Right lobe of liver (tissue), 6 donors: ENCODE measurements around the gene ADAM12. TPM values are rescaled to one million over a fixed set of nuclear protein-coding genes. Genes with fewer than 3 reads are reported as not detected.
"Not testable (repeated sequence)": the region's sequence is repeated elsewhere in the genome, so short reads cannot be mapped to it uniquely, and the experiment has no call there.

Source experiments
- ATAC-seq, 4 donors: fragments of 200-7000 bp; cut with Tn5 transposase; one replicate each; pipeline ENCODE4 v1.9.1; 2020; ENCODE audit warnings: mild to moderate bottlenecking in 4 of 4, moderate library complexity in 4 of 4
- DNase-seq, 3 donors: peaks; one replicate each; pipeline ENCODE4 v3.0.0-alpha.2; 2020
- H3K27ac ChIP-seq, 3 donors: fragments of 200-600 bp; one replicate each; pipeline ENCODE4 v1.8.0; 2022
- H3K27me3 ChIP-seq, 2 donors: fragments of 200-600 bp; one replicate each; pipeline ENCODE4 v1.8.0; 2022
- H3K36me3 ChIP-seq, 4 donors: fragments of 200-600 bp; sonication (generic) in 1 of 4; one replicate each; pipeline versions ENCODE4 v1.5.1 to v1.8.0; 2017 to 2022; ENCODE audit warnings: control low read depth in 1 of 4
- H3K4me1 ChIP-seq, 4 donors: fragments of 200-600 bp; sonication (generic) in 1 of 4; one replicate each; pipeline versions ENCODE4 v1.5.1 to v1.8.0; 2017 to 2022; ENCODE audit warnings: control low read depth in 1 of 4
- H3K4me3 ChIP-seq, 3 donors: fragments of 200-600 bp; one replicate each; pipeline ENCODE4 v1.8.0; 2022
- H3K9me3 ChIP-seq, 4 donors: fragments of 200-600 bp; sonication (generic) in 1 of 4; one replicate each; pipeline versions ENCODE4 v1.5.1 to v1.8.0; 2017 to 2022; ENCODE audit warnings: control low read depth in 1 of 4
- POLR2A ChIP-seq: fragments of 450-650 bp; IDR thresholded peaks from one replicate; pipeline ENCODE4 v1.6.1; 2017; ENCODE audit warnings: antibody characterized with exemption, mild to moderate bottlenecking
- WGBS: methylation state at CpG from one replicate; pipeline ENCODE4 v1.1.6; 2018; ENCODE audit warnings: low coverage, low lambda C conversion rate; ENCODE audit not compliant: insufficient coverage; ENCODE audit errors: missing lambda C conversion rate; 5-methylcytosine and 5-hydroxymethylcytosine counted together
- intact Hi-C, 2 donors: fragments of 100-400 bp; cut with DNase I; formaldehyde crosslinking; loops; one replicate each; pipeline versions ENCODE4 v1.11.2 to v1.14.1; 2022
- total RNA-seq, 6 experiments: library from RNA; depleted of rRNA in 2 of 6; stranded (reverse); fragments of >200 nt in 2 of 6; fragmentation: NEBNext Ultra II Directional in 3 of 6; extraction: Animal tissue kit (Norgen Biotek cat#: 25700) in 3 of 6; gene quantifications; one replicate each; pipeline versions ENCODE4 v1.1.0 to v1.2.4, GENCODE V29; 2016 to 2023
- TF ChIP-seq, protein P1 (sequence below), 4 donors: fragments of 200-600 bp in 3 of 4; fragments of 450-650 bp in 1 of 4; IDR thresholded peaks; one replicate each; pipeline versions ENCODE4 v1.5.1 to v1.8.0; 2016 to 2022; ENCODE audit warnings: antibody characterized with exemption in 4 of 4, mild to moderate bottlenecking in 2 of 4
- donor health status: DM: no; HTN: yes; CAD: no.
- donor health status: DM: no; HTN: no; CAD: no.
- donor health status: DM: no; HTN: no; CAD: no.
- donor health status: DM: no; HTN: yes; CAD: no.
- donor health status: DM: no; HTN: yes; CAD: no.

Gene ADAM12
- total RNA-seq, 6 experiments from 2014 or later: 0.06 to 1.3 (median 0.48) TPM; not detected in 2

DNA sequence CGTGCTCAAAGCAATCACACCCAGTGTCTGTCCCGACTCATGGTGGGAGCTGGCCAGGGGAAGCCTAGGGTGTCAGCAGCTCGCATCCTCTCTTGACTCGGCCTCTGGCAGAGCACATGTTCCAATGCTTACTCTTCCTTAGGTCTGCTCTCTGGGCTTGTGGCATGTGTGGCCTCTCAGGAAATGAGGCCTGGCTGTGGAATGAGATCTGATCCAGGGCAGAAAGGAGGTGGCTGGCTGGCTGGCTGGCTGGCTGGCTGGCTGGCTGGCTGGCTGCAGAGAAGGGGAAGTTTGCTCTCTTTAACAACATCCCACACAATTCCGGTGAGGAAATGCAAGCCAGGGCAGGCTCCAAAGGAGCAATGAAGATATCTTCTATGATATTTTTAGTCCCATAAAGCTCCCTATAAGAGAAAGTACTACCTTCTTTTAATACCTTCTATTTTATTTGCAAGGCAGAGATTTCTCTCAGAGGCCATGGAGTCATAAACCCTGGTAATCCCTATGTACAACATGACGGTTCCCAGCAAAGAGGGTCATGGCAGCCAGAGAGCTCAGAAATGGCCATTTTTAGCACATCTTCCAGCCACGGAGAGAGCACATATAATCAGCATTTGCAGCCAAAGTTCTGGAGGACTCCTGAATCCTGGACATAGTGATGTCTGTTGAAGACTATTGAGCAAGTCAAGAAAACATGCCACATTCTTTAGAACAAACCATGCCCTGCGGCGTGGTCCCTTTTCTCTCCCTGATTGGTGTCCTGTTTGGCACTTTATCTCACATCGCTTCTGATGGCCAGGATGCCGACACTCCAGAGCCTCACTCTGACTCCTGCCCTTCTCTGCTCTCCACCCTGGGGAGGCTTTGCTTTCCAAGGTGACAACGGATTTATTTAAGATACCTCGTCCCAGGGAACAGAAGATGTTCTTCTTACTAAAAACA, 338.2 kb downstream of the ADAM12 start:
- Histone ChIP-seq H3K27ac (peak overlapping the region in 1 of 3 donors; percentile 16), H3K4me1 (no peaks in the 10 kb centered on the region), H3K36me3 (no peaks in the 10 kb centered on the region), H3K27me3 (no peaks in the 10 kb centered on the region), H3K9me3 (no peaks in the 10 kb centered on the region), H3K4me3 (no peak overlapping the region)
- ATAC-seq: peak; percentile 72 to 85 (median 80)
- WGBS: 45% methylated on average over 12 of the region's 13 CpGs
- TF ChIP-seq, protein P1, sequence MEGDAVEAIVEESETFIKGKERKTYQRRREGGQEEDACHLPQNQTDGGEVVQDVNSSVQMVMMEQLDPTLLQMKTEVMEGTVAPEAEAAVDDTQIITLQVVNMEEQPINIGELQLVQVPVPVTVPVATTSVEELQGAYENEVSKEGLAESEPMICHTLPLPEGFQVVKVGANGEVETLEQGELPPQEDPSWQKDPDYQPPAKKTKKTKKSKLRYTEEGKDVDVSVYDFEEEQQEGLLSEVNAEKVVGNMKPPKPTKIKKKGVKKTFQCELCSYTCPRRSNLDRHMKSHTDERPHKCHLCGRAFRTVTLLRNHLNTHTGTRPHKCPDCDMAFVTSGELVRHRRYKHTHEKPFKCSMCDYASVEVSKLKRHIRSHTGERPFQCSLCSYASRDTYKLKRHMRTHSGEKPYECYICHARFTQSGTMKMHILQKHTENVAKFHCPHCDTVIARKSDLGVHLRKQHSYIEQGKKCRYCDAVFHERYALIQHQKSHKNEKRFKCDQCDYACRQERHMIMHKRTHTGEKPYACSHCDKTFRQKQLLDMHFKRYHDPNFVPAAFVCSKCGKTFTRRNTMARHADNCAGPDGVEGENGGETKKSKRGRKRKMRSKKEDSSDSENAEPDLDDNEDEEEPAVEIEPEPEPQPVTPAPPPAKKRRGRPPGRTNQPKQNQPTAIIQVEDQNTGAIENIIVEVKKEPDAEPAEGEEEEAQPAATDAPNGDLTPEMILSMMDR (IDR thresholded peaks at IDR 0.05): no peak
- no peak for TF ChIP-seq POLR2A
- no peak for DNase-seq
- intact Hi-C loops: no loop called here

DNA sequence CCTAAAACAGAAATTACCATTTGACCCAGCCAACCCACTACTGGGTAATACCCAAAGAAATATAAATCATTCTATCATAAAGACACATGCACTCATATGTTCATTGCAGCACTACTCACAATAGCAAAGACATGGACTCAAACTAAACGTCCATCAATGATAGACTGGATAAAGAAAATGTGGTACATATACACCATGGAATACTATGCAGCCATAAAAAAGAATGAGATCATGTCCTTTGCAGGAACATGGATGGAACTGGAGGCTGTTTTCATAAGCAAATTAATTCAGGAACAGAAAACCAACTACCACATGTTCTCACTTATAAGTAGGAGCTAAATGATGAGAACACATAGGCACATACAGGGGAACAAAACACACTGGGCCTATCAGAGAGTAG, 340.5 kb downstream of the ADAM12 start:
- intact Hi-C loops, DNase-seq, ATAC-seq, H3K36me3 ChIP-seq, H3K4me1 ChIP-seq, H3K4me3 ChIP-seq, H3K27ac ChIP-seq, H3K27me3 ChIP-seq, H3K9me3 ChIP-seq: not testable (repeated sequence)
- WGBS: 43% methylated on average over 1 of the region's 1 CpG

DNA sequence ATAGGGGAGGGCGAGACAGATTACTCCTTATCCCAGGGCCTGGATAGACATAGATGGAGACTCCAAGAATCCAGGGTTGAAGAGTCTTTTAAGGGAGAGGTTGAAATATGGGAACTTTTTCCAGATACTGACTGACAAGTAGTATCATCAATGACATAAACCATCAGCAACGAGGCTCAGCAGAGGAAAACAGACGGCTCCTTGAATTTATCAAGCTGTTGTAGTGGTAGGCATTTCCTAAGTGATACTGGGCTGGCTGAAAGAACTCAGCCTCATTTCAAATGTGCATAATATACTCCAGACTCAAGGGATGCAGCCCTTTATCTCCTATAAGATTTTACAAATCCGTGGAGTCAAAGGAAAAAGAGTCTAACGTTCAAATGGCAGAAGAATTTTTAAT, 341.4 kb downstream of the ADAM12 start:
- ATAC-seq (no peak), DNase-seq (no peak)
- intact Hi-C loops: no loop called here
- H3K4me3 ChIP-seq: no peak overlapping the region
- H3K9me3 ChIP-seq: no peaks in the 10 kb centered on the region
- no peak for TF ChIP-seq POLR2A
- TF ChIP-seq, protein P1 (IDR thresholded peaks at IDR 0.05): no peak
- no peak overlapping the region for H3K27ac ChIP-seq
- H3K4me1 ChIP-seq: no peaks in the 10 kb centered on the region
- H3K27me3 ChIP-seq: no peaks in the 10 kb centered on the region
- H3K36me3 ChIP-seq: no peaks in the 10 kb centered on the region
- WGBS: 35% methylated on average over 5 of the region's 5 CpGs

DNA sequence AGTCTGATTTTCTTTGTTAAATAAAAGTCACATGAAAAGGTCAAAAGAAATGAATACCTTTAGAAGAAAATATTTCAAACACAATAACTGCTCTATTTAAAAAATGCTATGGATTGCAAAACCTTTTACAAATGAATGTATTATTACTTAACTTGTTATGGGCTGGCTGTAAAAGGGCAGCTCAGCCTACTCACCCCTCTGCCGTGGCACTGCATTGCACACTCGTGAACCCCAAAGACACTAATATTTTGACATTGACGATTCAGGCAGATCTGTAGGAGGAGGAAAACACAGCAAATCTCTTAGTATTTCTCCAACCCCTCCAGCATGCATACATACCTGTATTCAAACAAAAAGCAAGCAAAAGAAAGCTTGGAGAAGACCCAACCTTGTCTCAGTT, 342.4 kb downstream of the ADAM12 start:
- no peak for DNase-seq
- no peaks in the 10 kb centered on the region for H3K27me3 ChIP-seq
- intact Hi-C loops: no loop called here
- H3K9me3 ChIP-seq: no peaks in the 10 kb centered on the region
- no peak overlapping the region for H3K27ac ChIP-seq
- no peaks in the 10 kb centered on the region for H3K36me3 ChIP-seq
- H3K4me1 ChIP-seq: no peaks in the 10 kb centered on the region
- no peak overlapping the region for H3K4me3 ChIP-seq
- WGBS: 62% methylated on average over 3 of the region's 3 CpGs
- ATAC-seq: no peak
- TF ChIP-seq POLR2A: no peak
- TF ChIP-seq, protein P1 (IDR thresholded peaks at IDR 0.05): no peak

DNA sequence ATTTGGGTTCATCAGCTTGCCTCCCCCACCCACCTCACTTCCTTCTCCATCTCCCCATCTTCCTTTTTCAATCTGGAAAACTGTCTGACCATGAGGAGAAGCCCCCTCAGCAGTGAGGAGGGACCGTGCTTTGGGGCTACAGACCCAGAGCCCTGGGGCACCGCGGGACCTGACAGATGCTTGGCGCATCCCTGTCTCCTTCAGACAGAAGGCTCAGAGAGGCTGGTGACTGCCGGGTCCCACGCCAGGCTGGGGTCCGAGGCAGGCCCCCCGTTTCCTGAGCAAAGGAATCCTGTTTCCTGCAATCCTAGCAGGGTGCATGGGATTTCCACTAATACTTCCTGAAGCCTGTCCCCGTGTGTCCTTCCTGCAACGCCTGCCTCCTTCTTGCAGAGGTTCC, 344.9 kb downstream of the ADAM12 start:
- no peaks in the 10 kb centered on the region for H3K9me3 ChIP-seq
- TF ChIP-seq, protein P1 (IDR thresholded peaks at IDR 0.05): no peak
- TF ChIP-seq POLR2A: no peak
- ATAC-seq (no peak), DNase-seq (no peak)
- no peak overlapping the region for H3K4me3 ChIP-seq
- no peaks in the 10 kb centered on the region for H3K36me3 ChIP-seq
- 90% methylated on average over 4 of the region's 10 CpGs for WGBS
- H3K4me1 ChIP-seq: no peaks in the 10 kb centered on the region
- no peak overlapping the region for H3K27ac ChIP-seq
- H3K27me3 ChIP-seq: no peaks in the 10 kb centered on the region
- intact Hi-C loops: no loop called here
